Body of pancreas (tissue), 4 donors: ENCODE results near the gene PDZRN3.

ENCODE experiments used
- POLR2A ChIP-seq, 3 donors: fragments of 450-650 bp; IDR thresholded peaks; one replicate each; pipeline ENCODE4 v1.6.1; 2016; ENCODE audit warnings: antibody characterized with exemption in 3 of 3, mild to moderate bottlenecking in 2 of 3
- TF ChIP-seq, protein P1 (sequence below), 7 experiments: fragments of 450-650 bp in 4 of 7; fragments of 200-600 bp in 3 of 7; sonication (generic) in 3 of 7; IDR thresholded peaks; one replicate each; pipeline ENCODE4 v1.5.1; 2016 to 2019; ENCODE audit warnings: antibody characterized with exemption in 7 of 7

DNA sequence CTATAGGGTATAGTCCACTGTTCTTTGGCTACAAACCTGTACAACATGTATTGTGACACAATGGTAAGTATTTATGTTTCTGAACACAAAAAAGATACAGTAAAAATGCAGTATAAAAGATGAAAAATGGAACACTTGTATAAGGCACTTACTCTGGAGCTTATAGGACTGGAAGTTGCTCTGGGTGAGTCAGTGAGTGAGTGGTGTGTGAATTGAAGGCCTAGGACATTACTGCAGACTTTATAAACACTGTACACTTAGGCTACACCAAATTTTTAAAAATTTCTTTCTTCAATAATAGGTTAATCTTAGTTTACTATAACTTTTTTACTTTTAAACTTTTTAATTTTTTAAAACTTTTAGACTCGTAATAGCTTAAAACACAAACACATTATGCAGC is 10.5 kb upstream of the PDZRN3 start:
- TF ChIP-seq, protein P1, sequence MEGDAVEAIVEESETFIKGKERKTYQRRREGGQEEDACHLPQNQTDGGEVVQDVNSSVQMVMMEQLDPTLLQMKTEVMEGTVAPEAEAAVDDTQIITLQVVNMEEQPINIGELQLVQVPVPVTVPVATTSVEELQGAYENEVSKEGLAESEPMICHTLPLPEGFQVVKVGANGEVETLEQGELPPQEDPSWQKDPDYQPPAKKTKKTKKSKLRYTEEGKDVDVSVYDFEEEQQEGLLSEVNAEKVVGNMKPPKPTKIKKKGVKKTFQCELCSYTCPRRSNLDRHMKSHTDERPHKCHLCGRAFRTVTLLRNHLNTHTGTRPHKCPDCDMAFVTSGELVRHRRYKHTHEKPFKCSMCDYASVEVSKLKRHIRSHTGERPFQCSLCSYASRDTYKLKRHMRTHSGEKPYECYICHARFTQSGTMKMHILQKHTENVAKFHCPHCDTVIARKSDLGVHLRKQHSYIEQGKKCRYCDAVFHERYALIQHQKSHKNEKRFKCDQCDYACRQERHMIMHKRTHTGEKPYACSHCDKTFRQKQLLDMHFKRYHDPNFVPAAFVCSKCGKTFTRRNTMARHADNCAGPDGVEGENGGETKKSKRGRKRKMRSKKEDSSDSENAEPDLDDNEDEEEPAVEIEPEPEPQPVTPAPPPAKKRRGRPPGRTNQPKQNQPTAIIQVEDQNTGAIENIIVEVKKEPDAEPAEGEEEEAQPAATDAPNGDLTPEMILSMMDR (IDR thresholded peaks at IDR 0.05), result no peak
- no peak for TF ChIP-seq POLR2A (IDR thresholded peaks at IDR 0.05)
